ENCODE results near the gene PTGES.
"Not testable (repeated sequence)": the region's sequence is repeated elsewhere in the genome, so short reads cannot be mapped to it uniquely, and the experiment has no call there.

PTGES gene

GRCh38 chr9:129773262-129774048 is 20.6 kb upstream of the PTGES start:
- no peaks in the 10 kb centered on the region for H3K36me3 ChIP-seq (ENCODE audit: control insufficient read depth in 1 of 2, insufficient read depth in 2 of 2, low read length in 2 of 2)
- peak overlapping the region in 1 of 2 donors; percentile 25 for H3K9ac ChIP-seq (ENCODE audit: low read depth in 1 of 2, low read length in 2 of 2)
- H3K27ac ChIP-seq (ENCODE audit: low read depth, low read length) = no peak overlapping the region
- no peaks in the 10 kb centered on the region for H3K9me3 ChIP-seq (ENCODE audit: control insufficient read depth in 1 of 2, low read length in 2 of 2)
- H3K27me3 ChIP-seq (ENCODE audit: control insufficient read depth in 1 of 2, insufficient read depth in 2 of 2, low read length in 2 of 2) = peaks cover 0 to 4% of the 10 kb centered on the region in 2 donors
- no peak overlapping the region for H3K4me3 ChIP-seq (ENCODE audit: low read depth in 1 of 2, low read length in 2 of 2)
- H3K4me1 ChIP-seq (ENCODE audit: control insufficient read depth in 1 of 2, insufficient read depth in 2 of 2, low read length in 2 of 2) = peaks cover 3 to 14% of the 10 kb centered on the region in 2 donors

DNA sequence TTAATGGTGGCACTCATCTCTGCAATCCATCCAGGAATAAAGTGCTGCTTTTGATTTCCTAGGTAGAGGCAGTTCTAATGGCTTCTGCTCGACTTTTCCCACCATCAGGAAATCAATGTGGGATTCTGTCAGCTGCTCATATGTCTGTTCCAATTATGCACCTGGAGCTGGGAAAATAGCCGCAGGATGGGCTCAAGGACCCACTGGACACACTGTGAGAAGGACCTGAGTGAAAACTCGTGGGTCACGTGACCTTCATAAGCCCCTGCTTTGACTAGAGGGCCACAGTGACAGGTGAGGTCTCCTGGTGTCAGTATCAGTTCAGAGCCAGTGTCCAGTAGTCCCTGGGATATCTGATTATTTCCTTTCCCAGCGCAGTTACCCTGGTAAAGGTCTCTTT is 17.9 kb upstream of the PTGES start:
- Histone ChIP-seq H3K27ac (ENCODE audit: low read depth, low read length) (no peak overlapping the region), H3K4me1 (ENCODE audit: control insufficient read depth in 1 of 2, insufficient read depth in 2 of 2, low read length in 2 of 2) (peaks cover 0 to 3% of the 10 kb centered on the region in 2 donors), H3K36me3 (ENCODE audit: control insufficient read depth in 1 of 2, insufficient read depth in 2 of 2, low read length in 2 of 2) (no peaks in the 10 kb centered on the region), H3K4me3 (ENCODE audit: low read depth in 1 of 2, low read length in 2 of 2) (no peak overlapping the region), H3K9ac (ENCODE audit: low read depth in 1 of 2, low read length in 2 of 2) (no peak overlapping the region), H3K9me3 (ENCODE audit: control insufficient read depth in 1 of 2, low read length in 2 of 2) (no peaks in the 10 kb centered on the region), H3K27me3 (ENCODE audit: control insufficient read depth in 1 of 2, insufficient read depth in 2 of 2, low read length in 2 of 2) (peaks cover 0 to 4% of the 10 kb centered on the region in 2 donors)

GRCh38 chr9:129769669-129770068 is 16.8 kb upstream of the PTGES start:
- peaks cover 0 to 4% of the 10 kb centered on the region in 2 donors for H3K27me3 ChIP-seq (ENCODE audit: control insufficient read depth in 1 of 2, insufficient read depth in 2 of 2, low read length in 2 of 2)
- H3K4me1 ChIP-seq (ENCODE audit: control insufficient read depth in 1 of 2, insufficient read depth in 2 of 2, low read length in 2 of 2) = peaks cover 0 to 3% of the 10 kb centered on the region in 2 donors
- H3K27ac ChIP-seq (ENCODE audit: low read depth, low read length) = no peak overlapping the region
- H3K4me3 ChIP-seq (ENCODE audit: low read depth in 1 of 2, low read length in 2 of 2) = no peak overlapping the region
- H3K36me3 ChIP-seq (ENCODE audit: control insufficient read depth in 1 of 2, insufficient read depth in 2 of 2, low read length in 2 of 2) = no peaks in the 10 kb centered on the region
- H3K9me3 ChIP-seq (ENCODE audit: control insufficient read depth in 1 of 2, low read length in 2 of 2) = no peaks in the 10 kb centered on the region
- no peak overlapping the region for H3K9ac ChIP-seq (ENCODE audit: low read depth in 1 of 2, low read length in 2 of 2)

DNA sequence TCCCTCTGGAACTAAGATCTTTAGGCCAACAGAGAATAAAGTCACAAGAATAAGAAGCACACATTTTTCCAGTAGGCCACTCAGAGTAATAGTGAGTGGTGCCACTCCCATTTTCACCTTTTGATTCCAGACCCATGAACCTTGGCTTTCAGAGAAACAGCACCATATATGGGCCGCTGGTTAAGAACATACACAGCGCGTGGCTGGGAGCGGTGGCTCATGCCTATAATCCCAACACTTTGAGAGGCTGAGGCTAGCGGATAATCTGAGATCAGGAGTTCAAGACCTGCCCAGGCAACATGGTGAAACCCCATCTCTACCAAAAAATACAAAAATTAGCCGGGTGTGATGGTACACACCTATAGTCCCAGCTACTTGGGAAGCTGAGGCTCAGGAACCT is 15.6 kb upstream of the PTGES start:
- Histone ChIP-seq H3K36me3 (ENCODE audit: control insufficient read depth in 1 of 2, insufficient read depth in 2 of 2, low read length in 2 of 2) (no peaks in the 10 kb centered on the region), H3K4me1 (ENCODE audit: control insufficient read depth in 1 of 2, insufficient read depth in 2 of 2, low read length in 2 of 2) (peaks cover 0 to 3% of the 10 kb centered on the region in 2 donors), H3K27ac (ENCODE audit: low read depth, low read length) (no peak overlapping the region), H3K9ac (ENCODE audit: low read depth in 1 of 2, low read length in 2 of 2) (no peak overlapping the region), H3K4me3 (ENCODE audit: low read depth in 1 of 2, low read length in 2 of 2) (no peak overlapping the region), H3K27me3 (ENCODE audit: control insufficient read depth in 1 of 2, insufficient read depth in 2 of 2, low read length in 2 of 2) (peaks cover 0 to under 1% of the 10 kb centered on the region in 2 donors), H3K9me3 (ENCODE audit: control insufficient read depth in 1 of 2, low read length in 2 of 2) (no peaks in the 10 kb centered on the region)

DNA sequence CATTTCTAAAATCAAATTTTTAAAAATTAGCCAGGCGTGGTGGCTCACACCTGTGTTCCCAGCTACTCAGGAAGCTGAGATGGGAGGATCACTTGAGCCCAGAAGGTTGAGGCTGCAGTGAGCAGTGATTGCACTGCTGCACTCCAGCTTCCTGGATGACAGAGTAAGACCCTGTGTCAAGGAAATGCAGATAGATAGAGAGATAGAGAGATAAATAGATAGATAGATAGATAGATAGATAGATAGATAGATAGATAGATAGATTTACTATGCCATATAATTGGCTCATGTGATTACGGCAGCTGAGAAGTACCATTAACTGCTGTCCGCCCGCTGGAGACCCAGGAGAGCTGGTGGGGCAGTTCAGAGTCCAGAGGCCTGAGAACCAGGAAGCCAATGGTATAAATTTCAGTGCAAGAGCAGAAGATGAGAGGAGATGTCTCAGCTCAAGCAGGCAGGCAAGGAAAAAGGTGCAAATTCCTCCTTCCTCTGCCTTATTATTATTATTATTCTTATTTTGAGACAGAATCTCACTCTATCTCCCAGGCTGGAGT is 13.0 kb upstream of the PTGES start:
- Histone ChIP-seq H3K27me3 (ENCODE audit: control insufficient read depth in 1 of 2, insufficient read depth in 2 of 2, low read length in 2 of 2) (no peaks in the 10 kb centered on the region), H3K36me3 (ENCODE audit: control insufficient read depth in 1 of 2, insufficient read depth in 2 of 2, low read length in 2 of 2) (no peaks in the 10 kb centered on the region), H3K9me3 (ENCODE audit: control insufficient read depth in 1 of 2, low read length in 2 of 2) (no peaks in the 10 kb centered on the region), H3K4me3 (ENCODE audit: low read depth in 1 of 2, low read length in 2 of 2) (no peak overlapping the region), H3K4me1 (ENCODE audit: control insufficient read depth in 1 of 2, insufficient read depth in 2 of 2, low read length in 2 of 2) (peaks cover 0 to 4% of the 10 kb centered on the region in 2 donors), H3K27ac (ENCODE audit: low read depth, low read length) (no peak overlapping the region), H3K9ac (ENCODE audit: low read depth in 1 of 2, low read length in 2 of 2) (no peak overlapping the region)

- Histone ChIP-seq H3K27me3 (ENCODE audit: control insufficient read depth in 1 of 2, insufficient read depth in 2 of 2, low read length in 2 of 2) (no peaks in the 10 kb centered on the region), H3K9ac (ENCODE audit: low read depth in 1 of 2, low read length in 2 of 2) (no peak overlapping the region), H3K27ac (ENCODE audit: low read depth, low read length) (peak overlapping the region; percentile 50), H3K36me3 (ENCODE audit: control insufficient read depth in 1 of 2, insufficient read depth in 2 of 2, low read length in 2 of 2) (no peaks in the 10 kb centered on the region), H3K4me3 (ENCODE audit: low read depth in 1 of 2, low read length in 2 of 2) (no peak overlapping the region), H3K4me1 (ENCODE audit: control insufficient read depth in 1 of 2, insufficient read depth in 2 of 2, low read length in 2 of 2) (peaks cover 0 to 4% of the 10 kb centered on the region in 2 donors), H3K9me3 (ENCODE audit: control insufficient read depth in 1 of 2, low read length in 2 of 2) (no peaks in the 10 kb centered on the region)
Observed at GRCh38 chr9:129762985-129763926, 10.4 kb upstream of the PTGES start.

- not testable (repeated sequence) for H3K4me1 ChIP-seq (ENCODE audit: control insufficient read depth in 1 of 2, insufficient read depth in 2 of 2, low read length in 2 of 2); H3K4me3 ChIP-seq (ENCODE audit: low read depth in 1 of 2, low read length in 2 of 2); H3K27me3 ChIP-seq (ENCODE audit: control insufficient read depth in 1 of 2, insufficient read depth in 2 of 2, low read length in 2 of 2); H3K9ac ChIP-seq (ENCODE audit: low read depth in 1 of 2, low read length in 2 of 2); H3K9me3 ChIP-seq (ENCODE audit: control insufficient read depth in 1 of 2, low read length in 2 of 2); H3K36me3 ChIP-seq (ENCODE audit: control insufficient read depth in 1 of 2, insufficient read depth in 2 of 2, low read length in 2 of 2)
- peak overlapping the region; percentile 50 for H3K27ac ChIP-seq (ENCODE audit: low read depth, low read length)
Observed at GRCh38 chr9:129762370-129762984, 9.6 kb upstream of the PTGES start.

DNA sequence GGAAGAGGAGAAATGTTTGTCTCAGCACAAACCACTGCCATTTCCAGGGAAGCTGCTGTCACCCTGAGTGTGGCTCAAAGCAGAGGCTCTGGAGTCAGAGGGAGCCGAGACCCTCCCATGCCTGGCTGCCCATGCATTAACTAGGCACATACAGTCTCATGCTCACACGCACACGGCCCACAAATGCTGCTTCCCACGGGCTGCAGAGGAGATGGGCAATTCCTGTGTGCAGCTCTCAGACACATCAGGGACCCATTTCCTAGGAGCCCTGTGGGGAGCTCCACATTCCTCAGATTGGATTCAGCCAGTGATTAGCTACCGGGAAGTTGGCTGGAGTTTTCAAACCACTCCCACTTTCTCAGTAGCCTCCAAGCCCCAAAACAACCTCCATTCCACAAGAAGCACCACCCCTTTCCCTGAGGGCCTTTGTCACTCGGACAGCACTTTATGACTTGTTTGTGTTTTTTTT is 9.1 kb upstream of the PTGES start:
- Histone ChIP-seq H3K27ac (ENCODE audit: low read depth, low read length) (peak overlapping the region; percentile 30), H3K4me3 (ENCODE audit: low read depth in 1 of 2, low read length in 2 of 2) (no peak overlapping the region), H3K9ac (ENCODE audit: low read depth in 1 of 2, low read length in 2 of 2) (no peak overlapping the region), H3K4me1 (ENCODE audit: control insufficient read depth in 1 of 2, insufficient read depth in 2 of 2, low read length in 2 of 2) (peaks cover 0 to 4% of the 10 kb centered on the region in 2 donors), H3K36me3 (ENCODE audit: control insufficient read depth in 1 of 2, insufficient read depth in 2 of 2, low read length in 2 of 2) (no peaks in the 10 kb centered on the region), H3K9me3 (ENCODE audit: control insufficient read depth in 1 of 2, low read length in 2 of 2) (no peaks in the 10 kb centered on the region), H3K27me3 (ENCODE audit: control insufficient read depth in 1 of 2, insufficient read depth in 2 of 2, low read length in 2 of 2) (no peaks in the 10 kb centered on the region)

DNA sequence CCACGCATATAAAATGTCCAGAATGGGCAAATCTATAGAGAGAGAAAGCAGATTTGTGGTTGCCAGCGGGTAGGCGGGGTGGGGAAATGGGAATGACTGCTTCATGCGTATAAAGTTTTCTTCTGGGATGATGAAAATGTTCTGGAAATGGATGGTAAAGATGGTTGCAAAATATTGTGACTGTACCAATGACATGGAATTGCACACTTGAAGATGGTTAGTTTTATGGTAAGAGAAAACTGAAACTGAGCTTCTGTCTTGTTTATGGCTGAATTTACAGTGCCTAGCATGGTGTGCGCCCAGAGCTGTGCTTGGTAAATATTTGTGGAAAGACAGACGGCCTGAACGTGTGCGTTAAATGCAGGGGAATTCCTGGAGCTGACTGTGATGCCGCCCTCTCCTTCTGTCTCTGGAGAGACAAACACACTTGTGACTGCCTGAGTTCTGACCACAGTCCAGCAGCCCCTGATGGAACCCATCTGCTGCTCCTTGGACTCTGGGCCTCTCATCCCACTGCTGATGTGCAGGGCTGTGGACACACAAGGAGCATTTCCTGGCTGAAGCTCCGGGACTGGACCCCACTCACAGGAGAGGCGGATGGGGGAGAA is 8.6 kb upstream of the PTGES start:
- Histone ChIP-seq H3K9ac (ENCODE audit: low read depth in 1 of 2, low read length in 2 of 2) (no peak overlapping the region), H3K27me3 (ENCODE audit: control insufficient read depth in 1 of 2, insufficient read depth in 2 of 2, low read length in 2 of 2) (no peaks in the 10 kb centered on the region), H3K4me1 (ENCODE audit: control insufficient read depth in 1 of 2, insufficient read depth in 2 of 2, low read length in 2 of 2) (peaks cover 0 to 4% of the 10 kb centered on the region in 2 donors), H3K4me3 (ENCODE audit: low read depth in 1 of 2, low read length in 2 of 2) (no peak overlapping the region), H3K9me3 (ENCODE audit: control insufficient read depth in 1 of 2, low read length in 2 of 2) (no peaks in the 10 kb centered on the region), H3K36me3 (ENCODE audit: control insufficient read depth in 1 of 2, insufficient read depth in 2 of 2, low read length in 2 of 2) (no peaks in the 10 kb centered on the region), H3K27ac (ENCODE audit: low read depth, low read length) (peak overlapping the region; percentile 30)
